ENCODE measurements around the gene ACTA2. TPM values are rescaled to one million over a fixed set of nuclear protein-coding genes. Genes with fewer than 3 reads are reported as not detected.
A peak's percentile ranks its signal among the peaks of the same experiment; 100 is the strongest.

The ACTA2 gene
- total and polyA plus RNA-seq, 5 donors: 649 to 3,137 (median 773) TPM

- H3K27me3 ChIP-seq (ENCODE audit: control insufficient read depth, insufficient read depth): no peaks in the 10 kb centered on the region
- intact Hi-C loops (cut with DNase I): no loop called here
- H3K4me3 ChIP-seq (ENCODE audit: low read length): peak overlapping the region; percentile 23
- H3K9me3 ChIP-seq (ENCODE audit: control insufficient read depth, low read length): no peaks in the 10 kb centered on the region
- ATAC-seq: no peak
- WGBS: 34% methylated on average over 3 of the region's 3 CpGs
- H3K27ac ChIP-seq (ENCODE audit: low read length): no peak overlapping the region
- no peaks in the 10 kb centered on the region for H3K4me1 ChIP-seq (ENCODE audit: control insufficient read depth, insufficient read depth, low read length)
- no peak for DNase-seq
Observed at GRCh38 chr10:88949912-88950837, 2.4 kb downstream of the ACTA2 start.

- H3K27ac ChIP-seq (ENCODE audit: low read length): no peak overlapping the region
- peak overlapping the region; percentile 22 for H3K4me3 ChIP-seq (ENCODE audit: low read length)
- no peaks in the 10 kb centered on the region for H3K27me3 ChIP-seq (ENCODE audit: control insufficient read depth, insufficient read depth)
- H3K9me3 ChIP-seq (ENCODE audit: control insufficient read depth, low read length): no peaks in the 10 kb centered on the region
- intact Hi-C loops (cut with DNase I): no loop called here
- DNase-seq (no peak), ATAC-seq (no peak)
- no peaks in the 10 kb centered on the region for H3K4me1 ChIP-seq (ENCODE audit: control insufficient read depth, insufficient read depth, low read length)
- WGBS: 62% methylated on average over 2 of the region's 2 CpGs
Observed at GRCh38 chr10:88949051-88949450, 3.5 kb downstream of the ACTA2 start.

- Histone ChIP-seq H3K27me3 (ENCODE audit: control insufficient read depth, insufficient read depth) (no peaks in the 10 kb centered on the region), H3K4me1 (ENCODE audit: control insufficient read depth, insufficient read depth, low read length) (no peaks in the 10 kb centered on the region), H3K4me3 (ENCODE audit: low read length) (no peak overlapping the region), H3K9me3 (ENCODE audit: control insufficient read depth, low read length) (no peaks in the 10 kb centered on the region), H3K27ac (ENCODE audit: low read length) (no peak overlapping the region)
- intact Hi-C loops (cut with DNase I): no loop called here
- ATAC-seq (no peak), DNase-seq (no peak)
- 79% methylated on average over 6 of the region's 6 CpGs for WGBS
Observed at GRCh38 chr10:88946965-88947590, 5.5 kb downstream of the ACTA2 start.

GRCh38 chr10:88946200-88946599, 6.4 kb downstream of the ACTA2 start:
- 89% methylated on average over 1 of the region's 1 CpG for WGBS
- ATAC-seq (no peak), DNase-seq (no peak)
- Histone ChIP-seq H3K4me3 (ENCODE audit: low read length) (no peak overlapping the region), H3K9me3 (ENCODE audit: control insufficient read depth, low read length) (no peaks in the 10 kb centered on the region), H3K27ac (ENCODE audit: low read length) (no peak overlapping the region), H3K27me3 (ENCODE audit: control insufficient read depth, insufficient read depth) (no peaks in the 10 kb centered on the region), H3K4me1 (ENCODE audit: control insufficient read depth, insufficient read depth, low read length) (no peaks in the 10 kb centered on the region)
- intact Hi-C loops (cut with DNase I): no loop called here

GRCh38 chr10:88944813-88945212, 7.8 kb downstream of the ACTA2 start:
- WGBS: 71% methylated on average over 3 of the region's 3 CpGs
- Histone ChIP-seq H3K4me3 (ENCODE audit: low read length) (no peak overlapping the region), H3K9me3 (ENCODE audit: control insufficient read depth, low read length) (no peaks in the 10 kb centered on the region), H3K27me3 (ENCODE audit: control insufficient read depth, insufficient read depth) (no peaks in the 10 kb centered on the region), H3K27ac (ENCODE audit: low read length) (no peak overlapping the region), H3K4me1 (ENCODE audit: control insufficient read depth, insufficient read depth, low read length) (no peaks in the 10 kb centered on the region)
- ATAC-seq (no peak), DNase-seq (no peak)
- intact Hi-C loops (cut with DNase I): no loop called here

- Histone ChIP-seq H3K27me3 (ENCODE audit: control insufficient read depth, insufficient read depth) (no peaks in the 10 kb centered on the region), H3K27ac (ENCODE audit: low read length) (no peak overlapping the region), H3K4me1 (ENCODE audit: control insufficient read depth, insufficient read depth, low read length) (no peaks in the 10 kb centered on the region), H3K4me3 (ENCODE audit: low read length) (no peak overlapping the region), H3K9me3 (ENCODE audit: control insufficient read depth, low read length) (no peaks in the 10 kb centered on the region)
- intact Hi-C loops (cut with DNase I): no loop called here
- WGBS: 87% methylated on average over 3 of the region's 3 CpGs
- DNase-seq: no peak
- no peak for ATAC-seq
Observed at GRCh38 chr10:88943778-88944177, 8.8 kb downstream of the ACTA2 start.

GRCh38 chr10:88941026-88941425, 11.5 kb downstream of the ACTA2 start:
- Histone ChIP-seq H3K9me3 (ENCODE audit: control insufficient read depth, low read length) (no peaks in the 10 kb centered on the region), H3K4me1 (ENCODE audit: control insufficient read depth, insufficient read depth, low read length) (no peaks in the 10 kb centered on the region), H3K27me3 (ENCODE audit: control insufficient read depth, insufficient read depth) (no peaks in the 10 kb centered on the region), H3K27ac (ENCODE audit: low read length) (no peak overlapping the region), H3K4me3 (ENCODE audit: low read length) (no peak overlapping the region)
- intact Hi-C loops (cut with DNase I): no loop called here
- WGBS: 86% methylated on average over 6 of the region's 6 CpGs
- DNase-seq (no peak), ATAC-seq (no peak)

GRCh38 chr10:88938938-88939337, 13.6 kb downstream of the ACTA2 start:
- H3K27me3 ChIP-seq (ENCODE audit: control insufficient read depth, insufficient read depth): no peaks in the 10 kb centered on the region
- no peaks in the 10 kb centered on the region for H3K4me1 ChIP-seq (ENCODE audit: control insufficient read depth, insufficient read depth, low read length)
- no peak overlapping the region for H3K27ac ChIP-seq (ENCODE audit: low read length)
- 92% methylated on average over 2 of the region's 2 CpGs for WGBS
- no peaks in the 10 kb centered on the region for H3K9me3 ChIP-seq (ENCODE audit: control insufficient read depth, low read length)
- H3K4me3 ChIP-seq (ENCODE audit: low read length): no peak overlapping the region
- ATAC-seq (no peak), DNase-seq (no peak)
- intact Hi-C loops (cut with DNase I): loop anchor here (5.0 to 10.0 kb wide), 4 partner anchors 48 to 278 kb away; no protein-coding TSS in a partner anchor

GRCh38 chr10:88938039-88938438, 14.5 kb downstream of the ACTA2 start:
- Histone ChIP-seq H3K27ac (ENCODE audit: low read length) (no peak overlapping the region), H3K4me1 (ENCODE audit: control insufficient read depth, insufficient read depth, low read length) (no peaks in the 10 kb centered on the region), H3K9me3 (ENCODE audit: control insufficient read depth, low read length) (no peaks in the 10 kb centered on the region), H3K27me3 (ENCODE audit: control insufficient read depth, insufficient read depth) (no peaks in the 10 kb centered on the region), H3K4me3 (ENCODE audit: low read length) (no peak overlapping the region)
- intact Hi-C loops (cut with DNase I): loop anchor here (5.0 to 10.0 kb wide), 4 partner anchors 49 to 279 kb away; no protein-coding TSS in a partner anchor
- WGBS: 78% methylated on average over 3 of the region's 3 CpGs
- no peak for DNase-seq
- no peak for ATAC-seq

GRCh38 chr10:88936656-88937055, 15.9 kb downstream of the ACTA2 start:
- Histone ChIP-seq H3K27ac (ENCODE audit: low read length) (no peak overlapping the region), H3K27me3 (ENCODE audit: control insufficient read depth, insufficient read depth) (no peaks in the 10 kb centered on the region), H3K4me1 (ENCODE audit: control insufficient read depth, insufficient read depth, low read length) (peaks cover 3% of the 10 kb centered on the region), H3K4me3 (ENCODE audit: low read length) (no peak overlapping the region), H3K9me3 (ENCODE audit: control insufficient read depth, low read length) (no peaks in the 10 kb centered on the region)
- intact Hi-C loops (cut with DNase I): loop anchor here (5.0 to 10.0 kb wide), 4 partner anchors 51 to 281 kb away; no protein-coding TSS in a partner anchor
- ATAC-seq: no peak
- WGBS: 71% methylated on average over 3 of the region's 3 CpGs
- no peak for DNase-seq

Data from right cardiac atrium (tissue), 5 donors.